WTC11 (cell line): ENCODE measurements around the gene CD72.

Experiments used
- CBFB ChIP-seq: sonication (generic); formaldehyde crosslinking; IDR thresholded peaks from 2 replicates; pipeline ENCODE4 v1.8.1; 2022; ENCODE audit warnings: mild to moderate bottlenecking, low read depth, missing genetic modification reagents
- CREB1 ChIP-seq: sonication (generic); formaldehyde crosslinking; IDR thresholded peaks from 2 replicates; pipeline ENCODE4 v1.8.0; 2023; ENCODE audit warnings: mild to moderate bottlenecking, missing genetic modification reagents
- CTCF ChIP-seq: fragments of 200-600 bp; IDR thresholded peaks from 2 replicates; pipeline ENCODE4 v1.8.0; 2022; ENCODE audit warnings: antibody characterized with exemption
- E2F5 ChIP-seq: sonication (generic); formaldehyde crosslinking; IDR thresholded peaks from 2 replicates; pipeline ENCODE4 v1.8.1; 2022; ENCODE audit warnings: mild to moderate bottlenecking, moderate library complexity, missing genetic modification reagents
- ELF4 ChIP-seq: sonication (generic); formaldehyde crosslinking; IDR thresholded peaks from 2 replicates; pipeline ENCODE4 v1.8.1; 2022; ENCODE audit warnings: low read depth, mild to moderate bottlenecking, moderate library complexity, missing genetic modification reagents
- MLX ChIP-seq: sonication (generic); formaldehyde crosslinking; IDR thresholded peaks from 2 replicates; pipeline ENCODE4 v1.8.1; 2023; ENCODE audit warnings: mild to moderate bottlenecking, missing genetic modification reagents, moderate library complexity
- NFYB ChIP-seq: sonication (generic); formaldehyde crosslinking; conservative IDR thresholded peaks from 2 replicates; pipeline ENCODE4 v1.8.0; 2022; ENCODE audit warnings: low read depth, missing genetic modification reagents
- PRDM15 ChIP-seq: sonication (generic); formaldehyde crosslinking; IDR thresholded peaks from 2 replicates; pipeline ENCODE4 v1.8.0; 2022; ENCODE audit warnings: missing genetic modification reagents
- PRRX2 ChIP-seq: fragments of 250-450 bp; sonication (Bioruptor Pico); IDR thresholded peaks from 2 replicates; pipeline ENCODE4 v1.8.0; 2021; ENCODE audit warnings: mild to moderate bottlenecking
- SMAD3 ChIP-seq: sonication (generic); formaldehyde crosslinking; IDR thresholded peaks from 2 replicates; pipeline ENCODE4 v1.8.0; 2022; ENCODE audit warnings: missing genetic modification reagents, mild to moderate bottlenecking, borderline replicate concordance
- SP1 ChIP-seq: sonication (generic); formaldehyde crosslinking; conservative IDR thresholded peaks from 2 replicates; pipeline ENCODE4 v1.8.1; 2022; ENCODE audit warnings: missing genetic modification reagents
- TCF7 ChIP-seq: sonication (generic); formaldehyde crosslinking; IDR thresholded peaks from 2 replicates; pipeline ENCODE4 v1.8.0; 2022; ENCODE audit warnings: mild to moderate bottlenecking, low read depth, missing genetic modification reagents, moderate library complexity
- ZNF263 ChIP-seq: sonication (generic); formaldehyde crosslinking; IDR thresholded peaks from 2 replicates; pipeline ENCODE4 v1.8.1; 2022; ENCODE audit warnings: low read depth, mild to moderate bottlenecking, moderate library complexity, missing genetic modification reagents

- TF ChIP-seq CTCF = no peak
- TF ChIP-seq ZNF263 (CRISPR knock-in tag) = no peak
- no peak for TF ChIP-seq TCF7 (CRISPR knock-in tag)
- no peak for TF ChIP-seq PRRX2 (CRISPR knock-in tag)
- TF ChIP-seq E2F5 = no peak
- TF ChIP-seq NFYB = no peak
- TF ChIP-seq MLX (CRISPR knock-in tag) = no peak
- TF ChIP-seq SP1 (CRISPR knock-in tag) = no peak
- no peak for TF ChIP-seq CREB1 (CRISPR knock-in tag)
- no peak for TF ChIP-seq CBFB (CRISPR knock-in tag)
- no peak for TF ChIP-seq SMAD3
- no peak for TF ChIP-seq PRDM15 (CRISPR knock-in tag)
- no peak for TF ChIP-seq ELF4
Measured at GRCh38 chr9:35562895-35563780, 55.1 kb downstream of the CD72 start.
